Right renal pelvis (tissue), 4 donors: ENCODE data around the gene CDX2. TPM values are rescaled to one million over a fixed set of nuclear protein-coding genes. Genes with fewer than 3 reads are reported as not detected.
"Not testable (repeated sequence)": the region's sequence is repeated elsewhere in the genome, so short reads cannot be mapped to it uniquely, and the experiment has no call there.

Experiments
- DNase-seq, 4 donors: peaks; one replicate each; pipeline ENCODE4 v3.0.0-alpha.2; 2013; ENCODE audit warnings: low read depth in 4 of 4, low spot score in 3 of 4, missing footprints in 1 of 4
- polyA plus RNA-seq, 4 donors: library from polyadenylated mRNA; unstranded; fragments of 120-200 nt; gene quantifications; one replicate each; pipeline ENCODE4 v1.2.1, GENCODE V29; 2013; ENCODE audit not compliant: insufficient read length in 4 of 4

CDX2 gene
- polyA plus RNA-seq, 4 donors: not detected

GRCh38 chr13:27965740-27966640, 3.1 kb downstream of the CDX2 start:
- DNase-seq: no peak

DNA sequence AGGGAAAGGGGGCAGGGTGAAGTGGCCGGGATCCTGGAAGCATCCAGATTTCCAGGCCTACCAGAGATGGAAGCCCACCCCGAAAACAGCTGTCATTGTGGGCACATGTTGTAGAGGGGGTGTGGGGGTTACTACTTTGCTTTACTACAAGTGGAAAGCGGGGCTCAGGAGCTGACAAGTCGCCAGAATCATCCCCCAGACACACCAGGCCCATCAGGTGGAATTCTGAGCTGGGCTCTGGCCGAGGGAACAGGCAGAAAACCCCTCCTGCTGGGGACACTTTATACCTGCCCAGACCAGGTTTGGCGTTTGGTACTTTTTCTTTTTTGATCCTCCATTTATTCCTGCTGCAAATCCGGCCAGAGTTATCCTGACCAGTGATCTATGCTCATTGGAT, 3.8 kb downstream of the CDX2 start:
- DNase-seq: no peak

DNA sequence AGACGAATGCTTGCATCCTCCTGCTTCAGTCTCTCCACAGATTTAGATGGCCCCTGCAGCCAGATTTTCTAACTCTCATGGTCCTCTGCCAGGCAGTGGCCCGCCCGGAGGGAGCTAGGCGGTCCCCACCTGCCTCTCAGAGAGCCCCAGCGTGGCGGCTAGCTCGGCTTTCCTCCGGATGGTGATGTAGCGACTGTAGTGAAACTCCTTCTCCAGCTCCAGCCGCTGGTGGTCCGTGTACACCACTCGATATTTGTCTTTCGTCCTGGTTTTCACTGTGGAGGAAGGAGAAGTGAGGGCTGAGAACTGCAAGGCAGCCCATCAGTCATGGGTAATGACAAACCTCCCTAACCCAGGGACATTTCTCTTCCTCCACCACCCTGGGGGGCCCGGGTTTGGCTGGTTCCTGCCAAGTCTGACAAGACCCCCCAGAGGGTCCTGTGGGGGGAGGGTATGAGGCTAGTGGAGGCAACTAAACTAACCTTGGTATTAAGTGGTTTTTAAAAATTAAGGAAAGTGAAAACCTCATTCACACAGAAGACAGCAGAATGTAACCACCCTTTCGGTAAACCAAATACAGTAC, 4.3 kb downstream of the CDX2 start:
- DNase-seq: no peak

DNA sequence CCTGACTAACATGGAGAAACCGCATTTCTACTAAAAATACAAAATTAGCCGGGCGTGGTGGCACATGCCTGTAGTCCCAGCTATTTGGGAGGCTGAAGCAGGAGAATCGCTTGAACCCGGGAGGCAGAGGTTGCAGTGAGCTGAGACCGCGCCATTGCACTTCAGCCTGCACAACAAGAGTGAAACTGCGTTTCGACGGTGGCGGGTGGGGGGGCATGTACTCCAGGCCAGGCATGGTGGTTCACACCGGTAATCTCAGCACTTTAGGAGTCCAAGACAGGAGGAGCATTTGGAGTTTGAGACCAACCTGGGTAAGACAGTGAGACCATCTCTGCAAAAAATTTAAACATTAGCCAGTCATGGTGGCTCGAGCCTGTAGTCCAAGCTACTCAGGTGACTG, 4.9 kb downstream of the CDX2 start:
- DNase-seq: not testable (repeated sequence)

DNA sequence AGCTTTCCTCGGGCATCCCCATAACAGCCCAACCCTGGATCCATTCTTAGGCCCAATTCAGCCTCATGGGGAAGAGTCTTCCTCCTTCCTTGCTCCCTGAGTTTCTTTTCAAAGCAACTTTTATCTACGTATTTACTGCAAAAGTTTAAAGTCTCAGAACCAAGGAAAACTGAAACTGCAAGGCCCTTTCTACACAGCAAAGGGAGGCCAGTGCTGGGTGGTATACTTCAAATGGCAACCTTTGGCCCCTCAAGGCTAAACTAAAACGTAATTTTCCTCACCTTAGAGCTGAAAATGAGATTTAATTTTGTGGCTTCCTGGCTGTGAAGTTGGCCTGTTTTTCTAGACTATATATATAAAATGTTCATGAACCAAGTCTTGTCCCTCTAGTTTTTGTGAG, 5.6 kb downstream of the CDX2 start:
- no peak for DNase-seq

DNA sequence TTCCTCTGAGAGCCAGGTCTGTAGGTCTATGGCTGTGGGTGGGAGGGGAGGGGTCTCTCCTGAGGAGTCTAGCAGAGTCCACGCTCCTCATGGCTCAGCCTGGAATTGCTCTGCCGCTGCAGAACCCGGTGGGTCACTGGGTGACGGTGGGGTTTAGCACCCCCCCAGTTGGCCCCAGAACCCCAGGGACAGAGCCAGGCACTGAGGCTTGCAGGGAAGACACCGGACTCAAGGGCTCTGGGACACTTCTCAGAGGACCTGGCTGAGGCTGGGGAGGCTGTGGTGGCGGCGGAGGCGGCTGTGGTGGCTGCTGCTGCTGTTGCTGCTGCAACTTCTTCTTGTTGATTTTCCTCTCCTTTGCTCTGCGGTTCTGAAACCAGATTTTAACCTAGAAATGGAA, 6.1 kb downstream of the CDX2 start:
- no peak for DNase-seq

GRCh38 chr13:27962128-27962841, 6.8 kb downstream of the CDX2 start:
- no peak for DNase-seq

- no peak for DNase-seq
Observed at GRCh38 chr13:27961227-27962085, 7.7 kb downstream of the CDX2 start.

GRCh38 chr13:27960362-27961226, 8.5 kb downstream of the CDX2 start:
- DNase-seq: no peak

GRCh38 chr13:27959976-27960361, 9.1 kb downstream of the CDX2 start:
- no peak for DNase-seq

DNA sequence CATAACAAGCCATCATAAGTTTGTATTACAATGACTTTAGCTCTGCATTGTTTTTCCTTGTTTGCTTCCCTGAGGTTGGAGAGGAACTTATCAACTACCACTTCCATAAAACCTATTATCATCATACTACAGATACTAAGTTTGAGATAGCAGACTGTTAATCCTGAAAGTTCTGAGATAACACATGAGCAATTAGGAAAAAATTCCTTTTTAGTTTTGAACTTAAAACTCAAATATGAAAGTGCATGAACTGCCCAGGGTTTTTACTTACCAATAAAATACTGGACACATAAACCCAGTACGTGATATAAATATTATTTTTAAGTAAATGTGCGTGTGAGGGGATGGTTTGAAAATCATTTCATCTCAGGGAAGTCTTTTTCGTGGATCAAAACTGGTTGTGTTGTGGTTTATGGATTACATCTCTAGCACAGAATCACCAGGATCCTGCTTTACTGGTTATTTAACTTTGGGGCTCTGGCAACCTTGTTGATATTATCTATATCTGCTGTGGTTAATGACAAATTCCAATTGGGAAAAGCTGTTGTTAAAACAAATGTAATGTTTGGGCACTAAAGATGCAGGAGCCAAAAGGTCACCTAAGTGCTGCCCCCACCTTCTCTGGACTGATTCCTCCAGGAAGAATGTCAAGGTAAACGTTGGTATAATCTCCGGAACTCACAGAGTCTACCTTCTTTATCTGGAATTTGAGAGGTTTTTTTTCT, 12.4 kb downstream of the CDX2 start:
- no peak for DNase-seq

DNA sequence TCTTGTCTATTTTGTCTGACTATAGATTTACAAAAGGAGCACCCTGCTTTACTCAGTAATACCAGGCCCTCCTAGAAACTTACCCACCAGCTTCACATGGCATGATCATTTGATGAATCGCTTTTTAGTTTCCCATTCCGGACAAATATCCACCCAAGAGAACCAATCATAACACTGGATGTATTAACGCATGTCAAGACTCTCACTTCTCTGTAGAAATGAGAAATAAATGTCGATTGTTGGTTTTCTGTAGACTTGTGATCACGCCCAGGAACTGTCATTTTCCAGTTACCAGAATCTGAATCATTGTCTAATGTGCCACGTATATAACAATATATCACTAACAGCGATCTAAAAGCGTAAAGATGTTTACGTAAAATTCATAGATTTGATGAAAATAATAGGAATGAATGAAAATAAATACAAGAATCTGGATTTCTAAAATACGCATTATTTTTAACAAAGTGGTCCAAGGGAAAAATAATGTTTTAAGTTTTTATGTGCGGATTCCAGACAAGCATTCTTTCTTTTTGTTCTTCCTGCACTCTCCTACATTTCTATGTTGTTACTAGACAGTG, 14.0 kb downstream of the CDX2 start:
- DNase-seq: no peak

DNA sequence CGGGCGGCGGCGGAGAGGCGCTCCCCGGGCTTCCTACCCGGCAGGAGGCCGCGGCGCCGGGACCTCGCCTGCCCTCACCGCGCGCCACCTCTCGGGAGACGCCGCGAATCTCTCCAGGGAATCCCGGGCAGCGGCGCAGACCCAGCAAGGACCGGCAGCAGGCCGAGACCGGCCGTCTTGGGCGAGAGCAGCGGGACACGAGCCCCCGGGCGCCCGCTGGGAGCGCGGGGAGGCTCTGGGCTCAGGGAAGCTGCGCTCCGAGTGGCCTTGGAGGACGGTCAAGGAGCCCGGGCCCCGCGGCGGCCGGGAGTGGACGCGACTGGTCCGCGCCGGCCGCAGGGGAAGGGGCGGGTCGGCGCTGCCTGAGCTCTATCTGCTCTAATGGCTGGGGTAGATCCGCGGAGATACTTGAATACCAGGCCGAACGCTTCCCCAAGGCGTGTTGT, 14.7 kb downstream of the CDX2 start:
- DNase-seq: no peak

DNA sequence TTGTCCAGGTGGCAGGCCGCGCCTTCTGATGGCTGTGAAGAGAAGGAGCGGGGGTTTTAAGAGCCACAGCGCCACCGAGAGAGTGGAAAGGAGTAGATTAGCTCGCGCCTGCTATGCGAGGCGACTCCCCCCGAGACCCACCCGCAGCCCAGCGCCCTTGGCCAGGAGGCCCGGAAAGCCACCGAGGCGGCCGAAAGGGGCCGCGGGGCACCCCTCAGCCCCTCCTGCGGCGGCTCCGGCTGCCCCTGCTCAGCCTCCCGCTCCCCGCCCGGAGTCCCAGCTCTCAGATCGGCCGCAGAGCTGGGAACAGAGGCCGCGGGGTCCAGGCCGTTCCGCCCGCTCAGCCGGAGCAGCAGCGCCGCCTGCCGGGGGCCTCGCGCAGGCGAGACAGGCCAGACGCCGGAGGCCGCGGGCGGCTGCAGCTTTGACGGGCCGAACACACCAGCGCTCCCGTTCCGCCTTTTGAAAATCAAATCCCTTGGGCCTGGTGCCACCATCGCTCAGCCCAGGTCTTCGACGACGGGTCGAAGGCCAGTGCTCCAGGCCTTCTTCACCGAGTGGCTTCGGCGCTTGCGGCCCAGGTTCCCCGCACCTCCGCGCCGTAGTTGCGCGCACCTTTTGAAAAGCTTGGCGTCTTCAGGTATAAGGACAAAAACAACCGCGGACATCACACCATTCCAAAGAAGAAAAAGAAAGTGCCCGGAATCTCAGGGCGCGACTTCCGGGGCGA, 15.3 kb downstream of the CDX2 start:
- peak; percentile 61 to 83 (median 69) for DNase-seq

DNA sequence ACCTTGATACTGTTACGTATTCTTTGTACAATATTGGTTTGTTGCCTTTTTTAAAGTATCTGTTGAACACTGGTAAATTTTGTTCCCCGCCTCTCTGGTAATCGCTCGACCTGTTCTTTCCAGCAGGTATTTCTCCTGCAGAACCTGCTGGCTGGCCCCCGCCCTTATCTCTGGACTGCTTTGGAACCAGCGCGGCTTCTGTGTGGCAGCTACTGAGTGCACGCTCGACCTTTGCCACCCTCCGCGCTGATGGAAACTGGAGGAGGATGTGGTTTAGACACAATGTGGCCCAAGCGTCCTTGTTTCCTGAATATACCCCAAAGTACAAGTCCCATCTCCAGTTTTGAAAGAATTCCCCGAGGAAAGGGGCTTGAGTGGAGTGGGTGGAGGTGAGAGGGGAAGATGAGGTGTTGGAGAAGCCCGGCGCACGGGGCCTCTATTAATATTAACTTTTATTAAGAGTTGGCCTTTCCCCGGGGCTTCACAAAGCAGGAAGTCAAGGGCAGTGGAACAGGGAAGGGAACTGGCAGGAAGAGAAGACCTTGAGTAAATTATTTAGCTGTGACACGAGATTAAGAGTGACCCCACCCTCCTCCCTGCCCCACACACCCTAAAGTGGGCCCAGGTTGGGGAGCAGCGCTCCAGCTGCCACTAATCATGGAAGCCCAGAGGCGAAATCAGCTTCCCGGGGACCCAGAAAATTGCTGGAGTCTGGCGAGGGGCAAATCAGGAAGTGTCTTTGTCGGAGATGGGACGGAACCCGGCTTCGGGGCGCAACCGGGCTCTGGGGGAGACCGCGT, 16.0 kb downstream of the CDX2 start:
- DNase-seq: no peak

DNA sequence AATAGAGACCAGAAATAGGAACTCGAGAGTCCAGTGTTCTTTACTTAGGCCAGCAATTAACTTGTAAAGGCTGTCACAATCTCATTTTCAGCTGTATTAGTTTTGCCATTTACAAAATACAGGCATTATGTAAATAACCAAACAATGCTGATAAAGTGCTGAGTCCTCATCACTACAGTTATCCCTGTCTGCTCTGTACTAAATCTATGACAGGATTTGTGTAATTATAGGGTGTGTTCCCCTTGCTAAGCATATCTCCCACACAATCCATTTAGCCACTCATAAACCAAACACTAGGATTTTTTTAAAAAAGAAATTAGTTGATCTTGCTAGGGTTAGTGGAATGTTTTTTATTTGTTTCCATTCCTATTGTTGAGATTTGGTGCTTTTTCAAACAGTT, 26.1 kb downstream of the CDX2 start:
- DNase-seq: no peak
